ENCODE results near the gene TCF12.

Gene TCF12

DNA sequence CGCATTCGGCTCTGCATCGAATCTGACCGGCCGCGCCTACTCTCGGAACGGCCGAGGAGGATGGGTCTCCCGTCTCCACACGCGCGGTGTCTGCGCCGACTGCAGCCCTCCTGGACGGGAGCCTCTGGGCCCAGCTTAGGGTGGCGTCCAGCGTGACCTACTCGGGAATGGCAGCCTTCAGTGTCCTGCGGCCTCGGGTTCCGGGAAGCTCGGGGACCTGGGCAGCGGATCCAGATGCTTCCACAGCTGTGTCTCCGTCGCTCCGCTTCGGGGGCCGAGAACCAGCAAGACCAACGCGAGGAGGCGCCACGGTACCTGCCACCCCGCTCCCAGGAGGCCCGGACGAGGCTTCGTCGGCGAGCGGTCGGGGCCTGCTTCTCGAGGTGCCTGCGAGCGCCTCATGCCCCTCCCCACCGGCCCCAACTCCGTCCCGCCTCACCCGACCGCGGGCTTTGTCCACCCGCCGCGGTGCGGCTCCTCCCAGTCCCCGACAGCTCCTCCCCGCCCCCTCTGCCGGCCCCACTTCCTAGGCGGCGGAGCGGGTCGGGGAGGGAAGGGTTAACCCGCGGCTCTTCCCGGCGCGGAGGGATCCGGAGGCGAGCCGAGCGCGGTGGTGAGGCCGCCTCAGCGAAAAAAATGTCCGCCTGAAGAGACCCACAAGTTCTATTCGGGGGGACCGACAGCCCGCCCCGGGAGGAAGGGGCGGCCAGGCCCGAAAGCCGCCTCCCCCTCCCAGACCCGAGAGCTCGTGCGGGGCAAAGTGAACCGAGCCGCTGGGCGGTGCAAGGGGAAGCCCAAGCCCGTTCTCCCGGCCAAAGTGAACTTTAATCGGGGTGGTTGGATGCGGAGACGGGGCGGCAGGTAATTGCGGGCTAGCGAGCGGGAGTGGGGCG is at the start of gene TCF12:
TCF12 (plus strand) TSS at position 599 of the 893 bp plus-strand sequence. CDS start 1,270 bp downstream, outside the sequence.
- peak; percentile 94 for DNase-seq (ENCODE audit: low spot score)
- TF ChIP-seq, protein P1, sequence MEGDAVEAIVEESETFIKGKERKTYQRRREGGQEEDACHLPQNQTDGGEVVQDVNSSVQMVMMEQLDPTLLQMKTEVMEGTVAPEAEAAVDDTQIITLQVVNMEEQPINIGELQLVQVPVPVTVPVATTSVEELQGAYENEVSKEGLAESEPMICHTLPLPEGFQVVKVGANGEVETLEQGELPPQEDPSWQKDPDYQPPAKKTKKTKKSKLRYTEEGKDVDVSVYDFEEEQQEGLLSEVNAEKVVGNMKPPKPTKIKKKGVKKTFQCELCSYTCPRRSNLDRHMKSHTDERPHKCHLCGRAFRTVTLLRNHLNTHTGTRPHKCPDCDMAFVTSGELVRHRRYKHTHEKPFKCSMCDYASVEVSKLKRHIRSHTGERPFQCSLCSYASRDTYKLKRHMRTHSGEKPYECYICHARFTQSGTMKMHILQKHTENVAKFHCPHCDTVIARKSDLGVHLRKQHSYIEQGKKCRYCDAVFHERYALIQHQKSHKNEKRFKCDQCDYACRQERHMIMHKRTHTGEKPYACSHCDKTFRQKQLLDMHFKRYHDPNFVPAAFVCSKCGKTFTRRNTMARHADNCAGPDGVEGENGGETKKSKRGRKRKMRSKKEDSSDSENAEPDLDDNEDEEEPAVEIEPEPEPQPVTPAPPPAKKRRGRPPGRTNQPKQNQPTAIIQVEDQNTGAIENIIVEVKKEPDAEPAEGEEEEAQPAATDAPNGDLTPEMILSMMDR (IDR thresholded peaks at IDR 0.05; ENCODE audit: borderline replicate concordance, control extremely low read depth, extremely low read depth, insufficient read depth, missing control alignments), result peak; percentile 50
- in situ Hi-C loops (cut with MboI; ENCODE audit: low sequenced_read_pairs, unreplicated experiment), result loop anchor here (25.0 kb wide), 1 partner anchor 394 kb away; no protein-coding TSS in a partner anchor

DNA sequence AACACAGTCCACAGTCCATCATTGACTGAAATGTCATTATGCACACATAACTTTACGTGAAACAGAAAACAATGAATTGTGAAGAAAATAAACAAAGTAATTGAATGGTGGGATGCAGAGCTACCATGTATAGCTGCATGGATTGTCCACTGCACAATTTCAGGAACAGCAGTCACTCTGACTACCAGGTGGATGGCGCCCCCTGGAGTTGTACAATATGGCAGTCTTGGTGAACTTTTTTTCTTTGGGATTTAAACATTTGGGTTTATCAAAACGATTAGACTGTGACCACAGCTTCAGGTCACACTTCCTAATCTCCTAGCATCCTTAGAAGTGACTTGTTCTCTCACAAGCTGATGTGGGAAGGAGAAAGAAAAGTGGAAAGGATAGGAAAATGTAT is 48.9 kb upstream of the TCF12 start:
- DNase-seq (ENCODE audit: low spot score), result no peak
- TF ChIP-seq, protein P1 (IDR thresholded peaks at IDR 0.05; ENCODE audit: borderline replicate concordance, control extremely low read depth, extremely low read depth, insufficient read depth, missing control alignments), result peak; percentile 56
- in situ Hi-C loops (cut with MboI; ENCODE audit: low sequenced_read_pairs, unreplicated experiment), result no loop called here

DNA sequence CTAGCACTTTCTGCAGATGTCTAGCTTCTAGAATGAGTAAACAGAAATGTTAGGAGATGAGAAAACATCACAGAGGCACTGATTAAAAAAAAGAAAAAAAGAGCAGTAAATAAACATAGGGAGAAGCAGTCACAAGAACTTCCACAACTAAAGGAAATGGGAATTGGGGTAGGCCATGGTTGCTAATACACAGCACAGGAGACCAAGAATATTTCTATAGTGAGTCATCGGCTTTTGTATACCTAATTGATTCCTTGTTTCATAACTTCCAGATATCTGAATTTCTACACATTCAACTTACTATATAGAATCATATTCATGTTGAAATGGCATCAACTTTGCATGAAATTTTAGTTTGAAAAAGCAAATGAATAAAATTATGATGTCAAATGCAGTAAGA is 47.3 kb upstream of the TCF12 start:
- DNase-seq (ENCODE audit: low spot score), result no peak
- TF ChIP-seq, protein P1 (IDR thresholded peaks at IDR 0.05; ENCODE audit: borderline replicate concordance, control extremely low read depth, extremely low read depth, insufficient read depth, missing control alignments), result no peak
- in situ Hi-C loops (cut with MboI; ENCODE audit: low sequenced_read_pairs, unreplicated experiment), result loop anchor here (10.0 kb wide), 1 partner anchor 376 kb away; no protein-coding TSS in a partner anchor

DNA sequence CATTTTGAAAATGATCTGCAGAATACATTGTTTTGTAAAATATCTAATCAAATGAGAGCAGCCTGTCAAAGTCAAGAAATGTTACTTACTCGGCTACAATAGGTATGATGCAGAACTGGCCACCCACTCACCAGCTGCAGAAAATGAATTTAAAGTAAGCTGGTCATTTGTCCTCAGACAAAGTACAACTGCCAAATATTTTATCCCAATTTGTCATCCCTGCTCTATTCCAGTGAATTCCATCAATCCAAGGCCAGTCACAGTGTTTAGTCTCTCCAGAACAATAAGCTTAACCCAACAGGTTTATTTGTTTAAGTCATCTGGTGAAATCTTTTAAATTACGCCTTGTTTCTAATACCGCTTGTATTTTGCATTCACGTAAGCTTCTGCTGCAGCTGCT is 46.6 kb upstream of the TCF12 start:
- no peak for DNase-seq (ENCODE audit: low spot score)
- TF ChIP-seq, protein P1 (IDR thresholded peaks at IDR 0.05; ENCODE audit: borderline replicate concordance, control extremely low read depth, extremely low read depth, insufficient read depth, missing control alignments), result no peak
- in situ Hi-C loops (cut with MboI; ENCODE audit: low sequenced_read_pairs, unreplicated experiment), result loop anchor here (10.0 kb wide), 1 partner anchor 377 kb away; no protein-coding TSS in a partner anchor

DNA sequence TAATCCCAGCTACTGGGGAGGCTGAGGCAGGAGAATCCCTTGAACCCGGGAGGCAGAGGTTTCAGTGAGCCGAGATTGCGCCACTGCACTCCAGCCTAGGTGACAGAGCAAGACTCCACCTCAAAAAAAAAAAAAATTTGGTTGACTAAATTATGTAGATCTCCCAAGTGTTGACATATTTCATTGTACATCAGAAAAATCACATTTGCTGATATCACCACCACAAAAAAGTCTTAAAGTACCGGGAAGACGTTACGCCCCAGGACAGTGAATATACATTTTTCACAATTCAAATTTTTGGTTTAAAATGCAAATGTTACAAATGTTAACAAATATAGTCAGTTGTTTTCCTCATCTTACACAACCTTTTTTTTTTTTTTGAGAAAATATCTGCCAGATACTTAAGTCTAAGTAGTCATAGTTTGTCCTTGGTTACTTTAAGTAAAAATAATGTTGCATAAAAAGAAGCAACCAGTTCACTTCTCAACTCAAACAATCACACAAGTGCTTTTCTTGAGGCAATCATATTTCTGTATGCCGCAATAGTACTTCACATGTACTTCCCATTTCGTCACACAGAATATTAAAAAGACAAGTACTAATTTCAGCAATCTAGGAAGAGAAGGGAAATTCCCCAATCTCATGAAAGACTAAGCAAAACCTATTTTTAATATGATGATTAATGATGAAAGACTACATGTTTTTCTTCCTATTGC is 41.0 kb upstream of the TCF12 start:
- in situ Hi-C loops (cut with MboI; ENCODE audit: low sequenced_read_pairs, unreplicated experiment), result loop anchor here (10.0 kb wide), 1 partner anchor 383 kb away; no protein-coding TSS in a partner anchor
- TF ChIP-seq, protein P1 (IDR thresholded peaks at IDR 0.05; ENCODE audit: borderline replicate concordance, control extremely low read depth, extremely low read depth, insufficient read depth, missing control alignments), result no peak
- DNase-seq (ENCODE audit: low spot score), result no peak

DNA sequence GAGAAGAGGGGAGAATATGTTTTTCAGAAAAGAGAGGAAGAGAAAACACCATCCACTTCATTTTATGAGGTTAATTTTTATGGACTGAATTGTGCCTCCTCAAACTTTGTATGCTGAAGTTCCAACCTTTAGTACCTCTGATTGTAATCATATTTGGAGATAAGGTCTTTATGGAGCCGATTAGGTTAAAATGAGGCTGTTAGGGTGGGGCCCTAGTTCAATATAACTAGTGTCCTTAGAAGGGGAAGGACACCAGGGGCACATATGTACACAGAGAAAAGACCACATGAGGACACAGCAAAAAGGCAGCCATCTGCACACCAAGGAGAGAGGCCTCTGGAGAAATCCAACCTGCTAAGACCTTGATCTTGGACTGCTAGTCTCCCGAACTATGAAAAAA is 38.9 kb upstream of the TCF12 start:
- TF ChIP-seq, protein P1 (IDR thresholded peaks at IDR 0.05; ENCODE audit: borderline replicate concordance, control extremely low read depth, extremely low read depth, insufficient read depth, missing control alignments), result no peak
- in situ Hi-C loops (cut with MboI; ENCODE audit: low sequenced_read_pairs, unreplicated experiment), result loop anchor here (10.0 kb wide), 1 partner anchor 385 kb away; no protein-coding TSS in a partner anchor
- no peak for DNase-seq (ENCODE audit: low spot score)
